Transverse colon (tissue), 4 donors: ENCODE data around the gene KLHDC8A. TPM values are rescaled to one million over a fixed set of nuclear protein-coding genes. Genes with fewer than 3 reads are reported as not detected.
"Not testable (repeated sequence)": the region's sequence is repeated elsewhere in the genome, so short reads cannot be mapped to it uniquely, and the experiment has no call there.

ENCODE experiments used
- DNase-seq: peaks from one replicate; pipeline ENCODE4 v3.0.0-alpha.2; 2019
- H3K27ac ChIP-seq, 4 donors: fragments of 200-600 bp; sonication (generic); 2 replicates each; pipeline ENCODE4 v1.5.1; 2016 to 2018; ENCODE audit warnings: inconsistent platforms in 4 of 4
- H3K27me3 ChIP-seq: fragments of 200-600 bp; sonication (generic); 2 replicates; pipeline ENCODE4 v1.5.1; 2017; ENCODE audit warnings: inconsistent platforms
- H3K36me3 ChIP-seq, 4 donors: fragments of 200-600 bp; sonication (generic); 2 replicates each; pipeline ENCODE4 v1.5.1; 2017 to 2019; ENCODE audit warnings: inconsistent platforms in 4 of 4
- H3K4me1 ChIP-seq, 4 donors: fragments of 200-600 bp; sonication (generic); 2 replicates each; pipeline ENCODE4 v1.5.1; 2017 to 2020; ENCODE audit warnings: inconsistent platforms in 4 of 4
- H3K4me3 ChIP-seq, 4 donors: fragments of 200-600 bp; sonication (generic); 1 replicate in 1 of 4; 2 replicates in 3 of 4; pipeline versions ENCODE4 v1.5.1 to v1.6.1; 2017 to 2019; ENCODE audit warnings: inconsistent platforms in 4 of 4
- H3K9me3 ChIP-seq, 2 donors: fragments of 200-600 bp; sonication (generic); 2 replicates each; pipeline ENCODE4 v1.5.1; 2017 to 2019; ENCODE audit warnings: inconsistent platforms in 2 of 2
- EP300 ChIP-seq: sonication (generic); formaldehyde crosslinking; IDR thresholded peaks from one replicate; pipeline ENCODE4 v1.6.1; 2017; ENCODE audit warnings: antibody characterized with exemption, low read depth
- POLR2A ChIP-seq: fragments of 450-650 bp; IDR thresholded peaks from one replicate; pipeline ENCODE4 v1.6.1; 2016; ENCODE audit warnings: antibody characterized with exemption, mild to moderate bottlenecking, moderate library complexity
- POLR2AphosphoS5 ChIP-seq, 3 donors: sonication (generic); formaldehyde crosslinking; IDR thresholded peaks; one replicate each; pipeline ENCODE4 v1.6.1; 2016; ENCODE audit warnings: antibody characterized with exemption in 3 of 3
- WGBS, 2 donors: methylation state at CpG; one replicate each; pipeline ENCODE4 v1.1.5; 2018; ENCODE audit warnings: low coverage in 1 of 2; 5-methylcytosine and 5-hydroxymethylcytosine counted together
- in situ Hi-C, 4 donors: fragments of 200-750 bp; cut with MboI; loops; one replicate each; pipeline versions ENCODE4 v1.15.0 to v1.15.1; 2017; ENCODE audit warnings: low sequenced_read_pairs in 3 of 4, low pct_ligation_motif_present in 1 of 4, low pct_unique_long_range_greater_than_20kb in 1 of 4
- intact Hi-C: fragments of 100-400 bp; cut with DNase I; formaldehyde crosslinking; loops from one replicate; pipeline ENCODE4 v1.15.1; 2023; ENCODE audit warnings: low total_unique reads
- total RNA-seq, 4 donors: library from RNA; depleted of rRNA; stranded (reverse); fragments of >200 nt; gene quantifications; one replicate each; pipeline ENCODE4 v1.1.0, GENCODE V29; 2016
- TF ChIP-seq, protein P1 (sequence below), 5 experiments: fragments of 200-600 bp in 3 of 5; fragments of 450-650 bp in 2 of 5; sonication (generic) in 3 of 5; IDR thresholded peaks; 1 replicate in 2 of 5; 2 replicates in 3 of 5; pipeline ENCODE4 v1.5.1; 2016 to 2017; ENCODE audit warnings: antibody characterized with exemption in 5 of 5, inconsistent platforms in 3 of 5, mild to moderate bottlenecking in 2 of 5, moderate library complexity in 1 of 5

The KLHDC8A gene
- total RNA-seq, 4 donors from 2014 or later, result 0.32 to 0.41 TPM; not detected in 2

DNA sequence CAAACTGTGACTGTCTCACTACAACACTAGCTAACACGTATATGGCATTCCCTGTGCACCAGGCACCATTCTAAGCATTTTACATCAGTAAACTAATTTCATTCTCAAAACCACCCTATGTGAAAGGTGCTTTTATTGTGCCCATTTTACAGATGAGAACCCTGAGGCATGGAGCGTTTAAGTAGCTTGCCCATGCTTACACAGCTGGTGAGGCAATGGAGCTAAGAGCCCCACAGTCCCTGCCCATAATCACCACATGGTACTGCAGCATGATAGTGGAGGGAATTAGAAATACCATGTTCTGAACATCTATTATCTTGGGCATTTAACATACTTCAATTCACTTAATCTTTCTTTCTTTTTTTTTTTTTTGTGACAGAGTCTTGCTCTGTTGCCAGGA, 31.1 kb upstream of the KLHDC8A start:
- in situ Hi-C loops (no loop called here), intact Hi-C loops (no loop called here)
- no peak overlapping the region for H3K4me3 ChIP-seq
- H3K9me3 ChIP-seq, result no peaks in the 10 kb centered on the region
- no peaks in the 10 kb centered on the region for H3K27me3 ChIP-seq
- H3K36me3 ChIP-seq, result no peaks in the 10 kb centered on the region
- TF ChIP-seq EP300 (no peak), POLR2AphosphoS5 (IDR thresholded peaks at IDR 0.05) (no peak), POLR2A (no peak)
- TF ChIP-seq, protein P1, sequence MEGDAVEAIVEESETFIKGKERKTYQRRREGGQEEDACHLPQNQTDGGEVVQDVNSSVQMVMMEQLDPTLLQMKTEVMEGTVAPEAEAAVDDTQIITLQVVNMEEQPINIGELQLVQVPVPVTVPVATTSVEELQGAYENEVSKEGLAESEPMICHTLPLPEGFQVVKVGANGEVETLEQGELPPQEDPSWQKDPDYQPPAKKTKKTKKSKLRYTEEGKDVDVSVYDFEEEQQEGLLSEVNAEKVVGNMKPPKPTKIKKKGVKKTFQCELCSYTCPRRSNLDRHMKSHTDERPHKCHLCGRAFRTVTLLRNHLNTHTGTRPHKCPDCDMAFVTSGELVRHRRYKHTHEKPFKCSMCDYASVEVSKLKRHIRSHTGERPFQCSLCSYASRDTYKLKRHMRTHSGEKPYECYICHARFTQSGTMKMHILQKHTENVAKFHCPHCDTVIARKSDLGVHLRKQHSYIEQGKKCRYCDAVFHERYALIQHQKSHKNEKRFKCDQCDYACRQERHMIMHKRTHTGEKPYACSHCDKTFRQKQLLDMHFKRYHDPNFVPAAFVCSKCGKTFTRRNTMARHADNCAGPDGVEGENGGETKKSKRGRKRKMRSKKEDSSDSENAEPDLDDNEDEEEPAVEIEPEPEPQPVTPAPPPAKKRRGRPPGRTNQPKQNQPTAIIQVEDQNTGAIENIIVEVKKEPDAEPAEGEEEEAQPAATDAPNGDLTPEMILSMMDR (IDR thresholded peaks at IDR 0.05), result no peak
- DNase-seq, result no peak
- 93 to 100% methylated on average over 1 to 2 of the region's 2 CpGs for WGBS, 2 donors
- H3K4me1 ChIP-seq, result no peaks in the 10 kb centered on the region
- no peak overlapping the region for H3K27ac ChIP-seq

DNA sequence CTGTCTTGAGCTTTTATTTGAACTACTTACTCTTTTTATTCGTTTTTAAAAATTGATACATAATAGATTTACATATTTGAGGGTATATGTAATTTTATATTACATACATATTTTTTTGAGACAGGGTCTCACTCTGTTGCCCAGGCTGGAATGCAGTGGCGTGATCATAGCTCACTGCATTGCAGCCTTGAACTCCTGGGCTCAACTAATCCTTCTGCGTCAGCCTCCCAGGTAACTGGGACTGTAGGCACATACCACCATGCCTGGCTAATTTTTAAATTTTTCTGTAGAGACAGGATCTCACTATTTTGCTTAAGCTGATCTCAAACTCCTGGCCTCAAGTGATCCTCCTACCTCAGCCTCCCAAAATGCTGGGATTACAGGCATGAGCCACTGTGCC, 26.3 kb upstream of the KLHDC8A start:
- H3K4me3 ChIP-seq, H3K27me3 ChIP-seq, H3K9me3 ChIP-seq, intact Hi-C loops, in situ Hi-C loops, DNase-seq, H3K36me3 ChIP-seq, H3K27ac ChIP-seq, H3K4me1 ChIP-seq: not testable (repeated sequence)
- 76 to 82% methylated on average over 3 of the region's 3 CpGs for WGBS, 2 donors

DNA sequence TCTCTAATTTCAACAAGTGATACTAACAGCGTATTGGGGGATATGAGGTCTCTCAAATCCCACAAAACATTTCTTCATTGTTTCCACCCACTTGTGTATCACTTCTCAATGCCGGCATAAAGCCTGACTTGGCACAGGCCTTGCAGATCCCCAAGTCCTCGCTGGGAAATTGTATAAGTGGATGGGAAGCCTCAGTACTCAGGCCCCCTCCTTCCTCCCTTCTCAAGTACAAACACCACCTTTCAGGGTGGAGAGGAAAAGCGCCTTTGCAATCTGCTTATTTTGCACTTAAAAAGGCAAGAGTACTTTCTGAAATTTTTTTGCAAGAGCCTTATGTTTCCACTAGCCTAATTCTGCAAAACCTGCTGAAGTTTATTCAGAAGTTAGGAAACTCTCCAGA, 25.8 kb upstream of the KLHDC8A start:
- 80 to 84% methylated on average over 3 to 4 of the region's 4 CpGs for WGBS, 2 donors
- in situ Hi-C loops, result no loop called here
- H3K27ac ChIP-seq, result no peak overlapping the region
- no peaks in the 10 kb centered on the region for H3K9me3 ChIP-seq
- TF ChIP-seq POLR2AphosphoS5 (IDR thresholded peaks at IDR 0.05) (no peak), EP300 (no peak), POLR2A (no peak)
- TF ChIP-seq, protein P1 (IDR thresholded peaks at IDR 0.05), result no peak
- intact Hi-C loops, result no loop called here
- H3K36me3 ChIP-seq, result no peaks in the 10 kb centered on the region
- no peak for DNase-seq
- no peaks in the 10 kb centered on the region for H3K4me1 ChIP-seq
- H3K27me3 ChIP-seq, result peaks cover 3% of the 10 kb centered on the region
- no peak overlapping the region for H3K4me3 ChIP-seq

DNA sequence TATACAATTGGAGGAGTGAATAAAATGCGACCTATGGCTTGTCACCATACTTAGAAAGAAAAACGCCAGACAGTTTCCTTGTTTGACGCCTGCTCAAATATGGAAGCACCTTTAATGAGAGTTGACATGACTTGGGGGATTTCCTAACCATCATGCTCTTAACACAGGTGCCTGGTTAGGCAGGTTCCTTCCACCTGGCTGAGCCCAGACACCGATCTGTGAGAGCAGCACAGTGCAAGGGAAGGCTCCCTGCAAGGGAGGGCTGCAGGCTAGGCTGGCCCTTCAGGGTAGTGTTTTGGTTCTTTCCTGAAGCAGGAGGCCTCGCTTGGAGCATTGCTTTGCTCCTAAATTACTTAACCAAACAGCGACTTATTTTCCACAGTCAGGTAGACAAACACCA, 24.6 kb upstream of the KLHDC8A start:
- no peaks in the 10 kb centered on the region for H3K9me3 ChIP-seq
- no peak overlapping the region for H3K27ac ChIP-seq
- no peaks in the 10 kb centered on the region for H3K36me3 ChIP-seq
- intact Hi-C loops, result no loop called here
- in situ Hi-C loops, result no loop called here
- H3K4me3 ChIP-seq, result no peak overlapping the region
- no peak for DNase-seq
- H3K27me3 ChIP-seq, result peaks cover 3% of the 10 kb centered on the region
- H3K4me1 ChIP-seq, result peaks cover 0 to under 1% (median 0%) of the 10 kb centered on the region in 4 donors
- 76 to 100% methylated on average over 2 to 6 of the region's 6 CpGs for WGBS, 2 donors
- TF ChIP-seq POLR2A (no peak), EP300 (no peak), POLR2AphosphoS5 (IDR thresholded peaks at IDR 0.05) (no peak)
- TF ChIP-seq, protein P1 (IDR thresholded peaks at IDR 0.05), result no peak

DNA sequence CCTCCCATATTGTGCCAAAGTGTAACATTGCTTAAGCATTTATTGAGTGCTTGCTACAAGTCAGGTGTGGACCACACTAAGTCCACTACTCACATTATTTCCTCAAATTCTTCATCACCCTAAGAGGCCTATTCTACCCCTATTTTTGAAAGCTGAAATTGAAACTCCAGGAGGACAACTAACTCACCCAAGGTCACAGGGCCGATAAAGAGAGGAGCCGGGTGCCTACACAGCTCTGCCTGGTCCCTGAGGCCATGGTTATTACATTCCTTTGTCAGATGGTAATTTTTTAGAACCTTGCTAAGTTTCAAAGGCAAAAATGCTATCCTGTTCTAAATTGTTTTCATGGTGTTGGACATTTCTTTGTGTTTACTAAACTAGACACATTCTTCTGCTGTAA, 24.2 kb upstream of the KLHDC8A start:
- intact Hi-C loops, result no loop called here
- in situ Hi-C loops, result no loop called here
- Histone ChIP-seq H3K9me3 (no peaks in the 10 kb centered on the region), H3K27ac (no peak overlapping the region), H3K27me3 (peaks cover 3% of the 10 kb centered on the region), H3K4me3 (no peak overlapping the region), H3K4me1 (peaks cover 0 to 5% (median 1%) of the 10 kb centered on the region in 4 donors), H3K36me3 (no peaks in the 10 kb centered on the region)
- TF ChIP-seq POLR2AphosphoS5 (IDR thresholded peaks at IDR 0.05), result no peak
- DNase-seq, result no peak
- WGBS, 2 donors, result 91% methylated on average over 2 of the region's 2 CpGs; no CpG with 5 or more reads in 1 of the 2 donors
